WTC11 (cell line): Measurements from ENCODE around the gene SAPCD2.

Experiments used
- CTCF ChIP-seq: fragments of 200-600 bp; IDR thresholded peaks from 2 replicates; pipeline ENCODE4 v1.8.0; 2022; ENCODE audit warnings: antibody characterized with exemption
- NR3C1 ChIP-seq: sonication (generic); formaldehyde crosslinking; conservative IDR thresholded peaks from 2 replicates; pipeline ENCODE4 v1.8.1; 2023; ENCODE audit warnings: low read depth, mild to moderate bottlenecking, missing genetic modification reagents
- SP1 ChIP-seq: sonication (generic); formaldehyde crosslinking; conservative IDR thresholded peaks from 2 replicates; pipeline ENCODE4 v1.8.1; 2022; ENCODE audit warnings: missing genetic modification reagents
- USF1 ChIP-seq: sonication (generic); formaldehyde crosslinking; IDR thresholded peaks from 2 replicates; pipeline ENCODE4 v1.8.0; 2022; ENCODE audit warnings: mild to moderate bottlenecking, missing genetic modification reagents
- TF ChIP-seq, protein P1 (sequence below): sonication (generic); formaldehyde crosslinking; IDR thresholded peaks from 2 replicates; pipeline ENCODE4 v1.8.1; 2022; ENCODE audit warnings: missing genetic modification reagents, borderline replicate concordance

- TF ChIP-seq CTCF: no peak
- TF ChIP-seq, protein P1, sequence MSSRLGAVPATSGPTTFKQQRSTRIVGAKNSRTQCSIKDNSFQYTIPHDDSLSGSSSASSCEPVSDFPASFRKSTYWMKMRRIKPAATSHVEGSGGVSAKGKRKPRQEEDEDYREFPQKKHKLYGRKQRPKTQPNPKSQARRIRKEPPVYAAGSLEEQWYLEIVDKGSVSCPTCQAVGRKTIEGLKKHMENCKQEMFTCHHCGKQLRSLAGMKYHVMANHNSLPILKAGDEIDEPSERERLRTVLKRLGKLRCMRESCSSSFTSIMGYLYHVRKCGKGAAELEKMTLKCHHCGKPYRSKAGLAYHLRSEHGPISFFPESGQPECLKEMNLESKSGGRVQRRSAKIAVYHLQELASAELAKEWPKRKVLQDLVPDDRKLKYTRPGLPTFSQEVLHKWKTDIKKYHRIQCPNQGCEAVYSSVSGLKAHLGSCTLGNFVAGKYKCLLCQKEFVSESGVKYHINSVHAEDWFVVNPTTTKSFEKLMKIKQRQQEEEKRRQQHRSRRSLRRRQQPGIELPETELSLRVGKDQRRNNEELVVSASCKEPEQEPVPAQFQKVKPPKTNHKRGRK (CRISPR knock-in tag): no peak
- no peak for TF ChIP-seq SP1
- no peak for TF ChIP-seq USF1 (CRISPR knock-in tag)
- no peak for TF ChIP-seq NR3C1
Measured at GRCh38 chr9:137070906-137071275, 534 bp upstream of the SAPCD2 start.
